ENCODE data around the gene FXYD5.

Gene FXYD5

GRCh38 chr19:35122687-35123551, 31.6 kb upstream of the FXYD5 start:
- H3K4me1 ChIP-seq (ENCODE audit: control insufficient read depth in 1 of 2, insufficient read depth in 1 of 2, low read depth in 1 of 2, low read length in 1 of 2) = peaks cover 8 to 9% of the 10 kb centered on the region in 2 experiments

GRCh38 chr19:35123573-35123972, 31.0 kb upstream of the FXYD5 start:
- H3K4me1 ChIP-seq (ENCODE audit: control insufficient read depth in 1 of 2, insufficient read depth in 1 of 2, low read depth in 1 of 2, low read length in 1 of 2) = peaks cover 8 to 9% of the 10 kb centered on the region in 2 experiments
- no peaks in the 10 kb centered on the region for H3K36me3 ChIP-seq
- TF ChIP-seq CTCF (IDR thresholded peaks at IDR 0.05) = no peak
- no peak overlapping the region for H3K27ac ChIP-seq
- H3K27me3 ChIP-seq = peaks cover 14% of the 10 kb centered on the region
- H3K4me3 ChIP-seq (ENCODE audit: low read depth in 1 of 2, low read length in 1 of 2) = no peak overlapping the region
- no peaks in the 10 kb centered on the region for H3K9me3 ChIP-seq

More at GRCh38 chr19:35122687-35123551, 31.6 kb upstream of the FXYD5 start:
- no peak for TF ChIP-seq CTCF (IDR thresholded peaks at IDR 0.05)
- Histone ChIP-seq H3K4me3 (ENCODE audit: low read depth in 1 of 2, low read length in 1 of 2) (no peak overlapping the region), H3K9me3 (no peaks in the 10 kb centered on the region), H3K27me3 (peaks cover 21% of the 10 kb centered on the region), H3K36me3 (no peaks in the 10 kb centered on the region), H3K27ac (no peak overlapping the region)

- no peak for TF ChIP-seq CTCF (IDR thresholded peaks at IDR 0.05)
- H3K27me3 ChIP-seq = peaks cover 6% of the 10 kb centered on the region
- H3K4me3 ChIP-seq (ENCODE audit: low read depth in 1 of 2, low read length in 1 of 2) = peak overlapping the region; percentile 52 to 53
- H3K4me1 ChIP-seq (ENCODE audit: control insufficient read depth in 1 of 2, insufficient read depth in 1 of 2, low read depth in 1 of 2, low read length in 1 of 2) = peaks cover 8 to 9% of the 10 kb centered on the region in 2 experiments
- H3K9me3 ChIP-seq = no peaks in the 10 kb centered on the region
- no peak overlapping the region for H3K27ac ChIP-seq
- H3K36me3 ChIP-seq = no peaks in the 10 kb centered on the region
Observed at GRCh38 chr19:35124098-35125060, 30.2 kb upstream of the FXYD5 start.

- Histone ChIP-seq H3K27ac (no peak overlapping the region), H3K36me3 (no peaks in the 10 kb centered on the region), H3K9me3 (no peaks in the 10 kb centered on the region), H3K4me3 (ENCODE audit: low read depth in 1 of 2, low read length in 1 of 2) (no peak overlapping the region), H3K27me3 (no peaks in the 10 kb centered on the region), H3K4me1 (ENCODE audit: control insufficient read depth in 1 of 2, insufficient read depth in 1 of 2, low read depth in 1 of 2, low read length in 1 of 2) (peaks cover 8 to 9% of the 10 kb centered on the region in 2 experiments)
- TF ChIP-seq CTCF (IDR thresholded peaks at IDR 0.05) = no peak
Observed at GRCh38 chr19:35125270-35125717, 29.2 kb upstream of the FXYD5 start.

- Histone ChIP-seq H3K36me3 (no peaks in the 10 kb centered on the region), H3K27ac (no peak overlapping the region), H3K9me3 (no peaks in the 10 kb centered on the region), H3K4me3 (ENCODE audit: low read depth in 1 of 2, low read length in 1 of 2) (no peak overlapping the region), H3K4me1 (ENCODE audit: control insufficient read depth in 1 of 2, insufficient read depth in 1 of 2, low read depth in 1 of 2, low read length in 1 of 2) (peaks cover 8 to 9% of the 10 kb centered on the region in 2 experiments), H3K27me3 (no peaks in the 10 kb centered on the region)
- TF ChIP-seq CTCF (IDR thresholded peaks at IDR 0.05) = no peak
Observed at GRCh38 chr19:35125749-35126623, 28.5 kb upstream of the FXYD5 start.
